HEK293 (cell line): Measurements from ENCODE around the gene ZKSCAN1.

Experiments
- CTCF ChIA-PET: fragments of 350-600 bp; formaldehyde crosslinking; extraction: SDS; loops from one replicate; lab custom pipeline; 2021; ENCODE audit warnings: antibody characterized with exemption; lab: Yijun Ruan, JAX
- POLR2A ChIA-PET: fragments of 300-600 bp; formaldehyde crosslinking; extraction: SDS; loops from one replicate; lab custom pipeline; 2020; ENCODE audit warnings: antibody characterized with exemption, inconsistent platforms; lab: Yijun Ruan, JAX
- H3K27ac ChIP-seq: fragments of 200-500 bp; sonication (Bioruptor generic); 2 replicates; pipeline ENCODE4 v1.5.1; 2014; ENCODE audit warnings: low read depth, low read length, control low read depth, inconsistent platforms; ENCODE audit errors: extremely low read depth
- H3K36me3 ChIP-seq, 2 experiments: fragments of 200-500 bp in 1 of 2; sonication (Bioruptor generic) in 1 of 2; 1 replicate in 1 of 2; 2 replicates in 1 of 2; pipeline ENCODE4 v1.5.1; 2014 to 2017; ENCODE audit warnings: inconsistent platforms in 2 of 2, low read length in 2 of 2; ENCODE audit not compliant: control insufficient read depth in 2 of 2, insufficient read depth in 1 of 2
- H3K4me1 ChIP-seq: fragments of 200-500 bp; sonication (Bioruptor generic); 2 replicates; pipeline ENCODE4 v1.5.1; 2014; ENCODE audit warnings: mild to moderate bottlenecking, low read length, inconsistent platforms; ENCODE audit not compliant: control insufficient read depth, insufficient read depth
- H3K4me3 ChIP-seq: 2 replicates; pipeline ENCODE4 v1.5.1; 2011; ENCODE audit warnings: low read depth, mild to moderate bottlenecking, control low read depth, low read length, moderate library complexity
- H3K9me3 ChIP-seq: fragments of 200-500 bp; sonication (Bioruptor generic); 2 replicates; pipeline ENCODE4 v1.5.1; 2014; ENCODE audit warnings: low read depth, low read length, inconsistent platforms; ENCODE audit not compliant: control insufficient read depth, insufficient read depth
- FEZF1 ChIP-seq: fragments of 450-650 bp; formaldehyde crosslinking; IDR thresholded peaks from 2 replicates; pipeline ENCODE4 v1.5.1; 2016; ENCODE audit warnings: missing biosample characterization, missing genetic modification characterization
- GLIS2 ChIP-seq: fragments of 450-650 bp; formaldehyde crosslinking; IDR thresholded peaks from 2 replicates; pipeline ENCODE4 v1.5.1; 2016; ENCODE audit warnings: missing biosample characterization, missing genetic modification characterization
- MYNN ChIP-seq: fragments of 450-650 bp; formaldehyde crosslinking; IDR thresholded peaks from 2 replicates; pipeline ENCODE4 v1.5.1; 2016; ENCODE audit warnings: missing biosample characterization, missing genetic modification characterization, borderline replicate concordance
- TRIM28 ChIP-seq: IDR thresholded peaks from 2 replicates; pipeline ENCODE4 v1.6.1; 2011; ENCODE audit warnings: low read length, control low read depth, borderline replicate concordance
- ZFHX2 ChIP-seq: fragments of 450-650 bp; formaldehyde crosslinking; conservative IDR thresholded peaks from 2 replicates; pipeline ENCODE4 v1.5.1; 2016; ENCODE audit warnings: missing biosample characterization, missing genetic modification characterization
- ZNF184 ChIP-seq: fragments of 450-650 bp; IDR thresholded peaks from 2 replicates; pipeline ENCODE4 v1.5.1; 2018; ENCODE audit warnings: missing biosample characterization, mild to moderate bottlenecking, missing genetic modification characterization
- ZNF544 ChIP-seq: fragments of 450-650 bp; formaldehyde crosslinking; IDR thresholded peaks from 2 replicates; pipeline ENCODE4 v1.5.0; 2017; ENCODE audit warnings: missing biosample characterization, missing genetic modification characterization
- ZNF596 ChIP-seq: fragments of 450-650 bp; IDR thresholded peaks from 2 replicates; pipeline ENCODE4 v1.5.0; 2018; ENCODE audit warnings: missing biosample characterization, mild to moderate bottlenecking, missing genetic modification characterization, moderate library complexity
- ZNF610 ChIP-seq: fragments of 450-650 bp; formaldehyde crosslinking; IDR thresholded peaks from 2 replicates; pipeline ENCODE4 v1.5.1; 2016; ENCODE audit warnings: missing biosample characterization, missing genetic modification characterization, borderline replicate concordance
- ZNF785 ChIP-seq: fragments of 450-650 bp; formaldehyde crosslinking; IDR thresholded peaks from 2 replicates; pipeline ENCODE4 v1.5.1; 2016; ENCODE audit warnings: missing biosample characterization, missing genetic modification characterization
- ZSCAN30 ChIP-seq: fragments of 450-650 bp; IDR thresholded peaks from 2 replicates; pipeline ENCODE4 v1.5.1; 2018; ENCODE audit warnings: missing biosample characterization, mild to moderate bottlenecking, missing genetic modification characterization, moderate library complexity
- TF ChIP-seq, protein P1 (sequence below): fragments of 450-650 bp; formaldehyde crosslinking; IDR thresholded peaks from 2 replicates; pipeline ENCODE4 v1.5.1; 2017; ENCODE audit warnings: missing biosample characterization, mild to moderate bottlenecking, missing genetic modification characterization, moderate library complexity
- TF ChIP-seq, protein P2 (sequence below): fragments of 450-650 bp; formaldehyde crosslinking; IDR thresholded peaks from 2 replicates; pipeline ENCODE4 v1.5.0; 2017; ENCODE audit warnings: missing biosample characterization, missing genetic modification characterization, borderline replicate concordance
- TF ChIP-seq, protein P3 (sequence below): fragments of 450-650 bp; formaldehyde crosslinking; IDR thresholded peaks from 2 replicates; pipeline ENCODE4 v1.5.1; 2016; ENCODE audit warnings: missing biosample characterization, missing genetic modification characterization
- TF ChIP-seq, protein P4 (sequence below): fragments of 450-650 bp; formaldehyde crosslinking; IDR thresholded peaks from 2 replicates; pipeline ENCODE4 v1.5.1; 2016; ENCODE audit warnings: missing biosample characterization, missing genetic modification characterization

Gene ZKSCAN1

DNA sequence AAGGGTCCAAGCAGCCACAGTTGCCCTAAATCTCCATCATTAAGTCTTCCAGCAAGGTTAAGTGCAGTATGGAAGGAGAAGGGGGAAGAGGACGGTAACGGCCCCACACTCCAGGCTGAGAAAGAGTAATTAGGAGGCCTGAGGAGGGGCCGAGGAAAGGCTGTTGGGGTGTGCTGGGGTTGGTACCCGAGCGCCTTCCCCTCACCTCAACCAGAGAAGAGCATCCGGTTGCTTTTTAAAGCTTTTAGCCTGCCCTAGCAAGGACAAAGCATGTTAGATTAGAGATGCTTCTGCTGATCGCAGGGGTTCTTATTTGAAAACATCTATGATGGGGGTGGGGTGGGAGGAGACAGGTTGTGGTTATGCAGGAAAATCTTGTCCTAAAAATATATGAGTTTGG lies 25.2 kb downstream of the ZKSCAN1 start:
- TF ChIP-seq ZNF785 (tag by site-specific recombination) (no peak), MYNN (tag by site-specific recombination) (no peak), FEZF1 (tag by site-specific recombination) (no peak), ZFHX2 (no peak)
- TF ChIP-seq, protein P1, sequence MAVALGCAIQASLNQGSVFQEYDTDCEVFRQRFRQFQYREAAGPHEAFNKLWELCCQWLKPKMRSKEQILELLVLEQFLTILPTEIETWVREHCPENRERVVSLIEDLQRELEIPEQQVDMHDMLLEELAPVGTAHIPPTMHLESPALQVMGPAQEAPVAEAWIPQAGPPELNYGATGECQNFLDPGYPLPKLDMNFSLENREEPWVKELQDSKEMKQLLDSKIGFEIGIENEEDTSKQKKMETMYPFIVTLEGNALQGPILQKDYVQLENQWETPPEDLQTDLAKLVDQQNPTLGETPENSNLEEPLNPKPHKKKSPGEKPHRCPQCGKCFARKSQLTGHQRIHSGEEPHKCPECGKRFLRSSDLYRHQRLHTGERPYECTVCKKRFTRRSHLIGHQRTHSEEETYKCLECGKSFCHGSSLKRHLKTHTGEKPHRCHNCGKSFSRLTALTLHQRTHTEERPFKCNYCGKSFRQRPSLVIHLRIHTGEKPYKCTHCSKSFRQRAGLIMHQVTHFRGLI, result no peak
- Histone ChIP-seq H3K27ac (no peak overlapping the region), H3K9me3 (no peaks in the 10 kb centered on the region), H3K36me3 (peaks cover 4 to 9% of the 10 kb centered on the region in 2 experiments; a peak in 2 of 3 replicates), H3K4me1 (no peaks in the 10 kb centered on the region), H3K4me3 (no peak overlapping the region)
- POLR2A ChIA-PET, result no interaction called here
- CTCF ChIA-PET, result no interaction called here

DNA sequence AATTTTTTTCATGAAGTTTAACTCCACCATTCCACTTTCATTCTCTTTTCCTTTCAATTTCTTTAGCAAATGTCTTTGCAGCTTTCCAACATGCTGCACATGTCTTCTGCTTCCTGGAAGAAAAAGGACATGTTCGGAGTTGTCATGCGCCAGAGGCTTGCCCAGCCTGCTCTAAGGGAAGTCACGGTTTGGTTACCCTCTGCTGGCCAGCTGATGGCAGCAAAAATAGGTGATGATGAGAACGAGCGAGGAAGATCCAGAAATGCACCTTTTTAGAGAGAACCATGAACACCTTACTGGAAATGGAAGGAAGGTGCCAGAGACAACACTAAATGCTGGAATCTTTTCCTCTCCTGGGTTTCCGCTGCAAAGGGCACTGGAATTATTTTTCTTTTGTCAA lies 29.3 kb downstream of the ZKSCAN1 start:
- ChIA-PET CTCF (no interaction called here), POLR2A (no interaction called here)
- H3K9me3 ChIP-seq, result no peaks in the 10 kb centered on the region
- no peaks in the 10 kb centered on the region for H3K4me1 ChIP-seq
- TF ChIP-seq, protein P2, sequence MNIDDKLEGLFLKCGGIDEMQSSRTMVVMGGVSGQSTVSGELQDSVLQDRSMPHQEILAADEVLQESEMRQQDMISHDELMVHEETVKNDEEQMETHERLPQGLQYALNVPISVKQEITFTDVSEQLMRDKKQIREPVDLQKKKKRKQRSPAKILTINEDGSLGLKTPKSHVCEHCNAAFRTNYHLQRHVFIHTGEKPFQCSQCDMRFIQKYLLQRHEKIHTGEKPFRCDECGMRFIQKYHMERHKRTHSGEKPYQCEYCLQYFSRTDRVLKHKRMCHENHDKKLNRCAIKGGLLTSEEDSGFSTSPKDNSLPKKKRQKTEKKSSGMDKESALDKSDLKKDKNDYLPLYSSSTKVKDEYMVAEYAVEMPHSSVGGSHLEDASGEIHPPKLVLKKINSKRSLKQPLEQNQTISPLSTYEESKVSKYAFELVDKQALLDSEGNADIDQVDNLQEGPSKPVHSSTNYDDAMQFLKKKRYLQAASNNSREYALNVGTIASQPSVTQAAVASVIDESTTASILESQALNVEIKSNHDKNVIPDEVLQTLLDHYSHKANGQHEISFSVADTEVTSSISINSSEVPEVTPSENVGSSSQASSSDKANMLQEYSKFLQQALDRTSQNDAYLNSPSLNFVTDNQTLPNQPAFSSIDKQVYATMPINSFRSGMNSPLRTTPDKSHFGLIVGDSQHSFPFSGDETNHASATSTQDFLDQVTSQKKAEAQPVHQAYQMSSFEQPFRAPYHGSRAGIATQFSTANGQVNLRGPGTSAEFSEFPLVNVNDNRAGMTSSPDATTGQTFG (tag by site-specific recombination), result no peak
- TF ChIP-seq ZNF184 (tag by site-specific recombination) (no peak), ZNF544 (tag by site-specific recombination) (no peak), ZSCAN30 (no peak), TRIM28 (no peak), ZNF596 (tag by site-specific recombination) (0 out of 2 replicates have a peak, but pooled peaks have one; percentile 6)
- TF ChIP-seq, protein P3, sequence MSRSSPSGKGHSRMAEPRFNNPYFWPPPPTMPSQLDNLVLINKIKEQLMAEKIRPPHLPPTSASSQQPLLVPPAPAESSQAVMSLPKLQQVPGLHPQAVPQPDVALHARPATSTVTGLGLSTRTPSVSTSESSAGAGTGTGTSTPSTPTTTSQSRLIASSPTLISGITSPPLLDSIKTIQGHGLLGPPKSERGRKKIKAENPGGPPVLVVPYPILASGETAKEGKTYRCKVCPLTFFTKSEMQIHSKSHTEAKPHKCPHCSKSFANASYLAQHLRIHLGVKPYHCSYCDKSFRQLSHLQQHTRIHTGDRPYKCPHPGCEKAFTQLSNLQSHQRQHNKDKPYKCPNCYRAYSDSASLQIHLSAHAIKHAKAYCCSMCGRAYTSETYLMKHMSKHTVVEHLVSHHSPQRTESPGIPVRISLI (tag by site-specific recombination), result 0 out of 2 replicates have a peak, but pooled peaks have one; percentile 6
- no peak overlapping the region for H3K27ac ChIP-seq
- no peaks in the 10 kb centered on the region; a peak in 1 of 3 replicates for H3K36me3 ChIP-seq
- H3K4me3 ChIP-seq, result no peak overlapping the region

DNA sequence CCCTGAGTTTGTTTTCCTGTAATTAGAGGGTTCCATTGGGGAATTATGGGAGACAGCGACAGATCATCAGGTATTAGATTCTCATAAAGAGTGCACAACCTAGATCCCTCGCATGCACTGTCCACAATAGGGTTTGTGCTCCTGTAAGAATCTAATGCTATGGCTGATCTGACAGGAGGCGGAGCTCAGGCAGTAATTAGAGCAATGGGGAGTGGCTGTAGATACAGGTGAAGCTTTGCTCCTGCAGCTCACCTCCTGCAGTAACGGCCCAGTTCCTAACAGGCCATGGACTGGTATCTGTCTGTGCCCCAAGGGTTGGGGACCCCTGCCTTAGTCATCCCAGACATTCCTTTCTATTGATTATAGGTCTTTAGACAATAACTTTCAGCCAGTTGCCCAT lies 33.3 kb downstream of the ZKSCAN1 start:
- no peaks in the 10 kb centered on the region for H3K9me3 ChIP-seq
- TF ChIP-seq, protein P4, sequence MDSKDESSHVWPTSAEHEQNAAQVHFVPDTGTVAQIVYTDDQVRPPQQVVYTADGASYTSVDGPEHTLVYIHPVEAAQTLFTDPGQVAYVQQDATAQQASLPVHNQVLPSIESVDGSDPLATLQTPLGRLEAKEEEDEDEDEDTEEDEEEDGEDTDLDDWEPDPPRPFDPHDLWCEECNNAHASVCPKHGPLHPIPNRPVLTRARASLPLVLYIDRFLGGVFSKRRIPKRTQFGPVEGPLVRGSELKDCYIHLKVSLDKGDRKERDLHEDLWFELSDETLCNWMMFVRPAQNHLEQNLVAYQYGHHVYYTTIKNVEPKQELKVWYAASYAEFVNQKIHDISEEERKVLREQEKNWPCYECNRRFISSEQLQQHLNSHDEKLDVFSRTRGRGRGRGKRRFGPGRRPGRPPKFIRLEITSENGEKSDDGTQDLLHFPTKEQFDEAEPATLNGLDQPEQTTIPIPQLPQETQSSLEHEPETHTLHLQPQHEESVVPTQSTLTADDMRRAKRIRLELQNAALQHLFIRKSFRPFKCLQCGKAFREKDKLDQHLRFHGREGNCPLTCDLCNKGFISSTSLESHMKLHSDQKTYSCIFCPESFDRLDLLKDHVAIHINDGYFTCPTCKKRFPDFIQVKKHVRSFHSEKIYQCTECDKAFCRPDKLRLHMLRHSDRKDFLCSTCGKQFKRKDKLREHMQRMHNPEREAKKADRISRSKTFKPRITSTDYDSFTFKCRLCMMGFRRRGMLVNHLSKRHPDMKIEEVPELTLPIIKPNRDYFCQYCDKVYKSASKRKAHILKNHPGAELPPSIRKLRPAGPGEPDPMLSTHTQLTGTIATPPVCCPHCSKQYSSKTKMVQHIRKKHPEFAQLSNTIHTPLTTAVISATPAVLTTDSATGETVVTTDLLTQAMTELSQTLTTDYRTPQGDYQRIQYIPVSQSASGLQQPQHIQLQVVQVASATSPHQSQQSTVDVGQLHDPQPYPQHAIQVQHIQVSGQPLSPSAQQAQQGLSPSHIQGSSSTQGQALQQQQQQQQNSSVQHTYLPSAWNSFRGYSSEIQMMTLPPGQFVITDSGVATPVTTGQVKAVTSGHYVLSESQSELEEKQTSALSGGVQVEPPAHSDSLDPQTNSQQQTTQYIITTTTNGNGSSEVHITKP, result peak; percentile 16; the same call in 1 of the 2 replicates
- TF ChIP-seq GLIS2 (tag by site-specific recombination) (no peak), ZNF610 (tag by site-specific recombination) (peak; percentile 68; the same call in 1 of the 2 replicates)
- H3K27ac ChIP-seq, result no peak overlapping the region
- ChIA-PET POLR2A (no interaction called here), CTCF (no interaction called here)
- no peak overlapping the region for H3K4me3 ChIP-seq
- H3K36me3 ChIP-seq, result peaks cover 4% of the 10 kb centered on the region in 2 experiments
- H3K4me1 ChIP-seq, result peaks cover 3% of the 10 kb centered on the region; the same call in 1 of the 2 replicates
